GM18870 (cell line): ENCODE measurements around the gene ACSF3.
"Not testable (repeated sequence)": the region's sequence is repeated elsewhere in the genome, so short reads cannot be mapped to it uniquely, and the experiment has no call there.

ENCODE experiments used
- ATAC-seq: cut with Tn5 transposase; IDR thresholded peaks from one replicate; pipeline ENCODE4 v1.9.1; 2021; ENCODE audit warnings: moderate library complexity; ENCODE audit not compliant: unreplicated experiment

ACSF3 gene

GRCh38 chr16:89055313-89055712 is 38.3 kb upstream of the ACSF3 start:
- ATAC-seq = no peak

GRCh38 chr16:89055894-89056555 is 37.6 kb upstream of the ACSF3 start:
- ATAC-seq = no peak

DNA sequence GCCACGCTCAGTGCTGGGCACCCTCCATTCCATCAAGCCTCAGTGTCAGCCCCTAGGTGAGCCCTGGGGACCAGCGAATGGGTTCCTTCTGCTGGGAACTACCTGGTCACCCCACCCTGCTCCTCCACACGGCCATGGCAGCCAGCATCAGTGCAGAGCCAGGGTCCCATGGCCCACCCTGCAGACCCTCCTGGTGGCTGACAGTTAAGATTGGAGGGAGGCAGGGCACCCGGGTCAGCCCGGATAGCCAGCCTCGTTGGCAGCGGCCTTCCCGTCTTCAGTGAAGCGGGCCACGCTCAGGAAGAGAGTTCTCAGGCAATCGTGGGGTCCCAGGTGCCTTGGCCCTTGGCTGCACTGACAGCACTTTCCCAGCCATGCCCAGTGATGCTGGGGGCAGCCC is 37.1 kb upstream of the ACSF3 start:
- no peak for ATAC-seq

GRCh38 chr16:89057738-89058137 is 35.9 kb upstream of the ACSF3 start:
- no peak for ATAC-seq

DNA sequence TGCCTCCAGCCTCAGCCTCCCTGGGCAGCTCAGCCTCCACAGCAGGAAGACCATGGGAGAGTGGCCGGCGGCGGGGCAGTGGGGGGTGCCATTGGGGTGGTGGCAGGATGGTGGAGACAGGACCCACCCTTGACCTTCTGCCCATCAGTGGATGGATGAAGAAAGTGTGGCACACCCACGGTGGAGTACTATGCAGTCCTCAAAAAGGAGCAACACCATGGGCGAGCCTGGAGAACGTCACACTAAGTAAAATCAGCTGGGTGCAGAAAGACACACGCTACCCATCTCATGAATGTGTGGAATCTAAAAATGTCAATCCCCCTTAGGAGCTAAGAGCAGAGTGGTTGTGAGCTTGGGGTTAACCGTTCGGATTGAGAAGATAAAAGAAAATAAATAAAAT is 34.8 kb upstream of the ACSF3 start:
- no peak for ATAC-seq

GRCh38 chr16:89060207-89060794 is 33.4 kb upstream of the ACSF3 start:
- ATAC-seq = no peak

DNA sequence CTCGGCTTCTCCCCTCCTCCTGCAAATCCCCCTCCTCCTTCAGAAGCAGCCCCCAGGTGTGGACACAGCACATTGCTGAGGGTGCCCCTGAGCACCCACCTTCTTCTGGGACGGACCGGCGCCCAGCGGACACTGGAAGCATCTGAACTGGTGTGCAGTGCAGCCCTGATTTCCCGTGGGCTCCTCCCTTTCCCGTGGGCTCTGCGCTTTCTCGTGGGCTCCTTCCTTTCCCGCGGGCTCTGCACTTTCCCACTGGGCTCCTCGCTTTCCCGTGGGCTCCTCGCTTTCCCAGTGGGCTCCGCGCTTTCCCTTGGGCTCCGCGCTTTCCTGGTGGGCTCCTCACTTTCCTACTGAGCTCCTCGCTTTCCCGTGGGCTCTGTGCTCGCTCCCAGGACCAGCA is 32.6 kb upstream of the ACSF3 start:
- ATAC-seq = no peak

- ATAC-seq = no peak
These were observed 31.9 kb upstream of the ACSF3 start for GRCh38 chr16:89061590-89062380.

DNA sequence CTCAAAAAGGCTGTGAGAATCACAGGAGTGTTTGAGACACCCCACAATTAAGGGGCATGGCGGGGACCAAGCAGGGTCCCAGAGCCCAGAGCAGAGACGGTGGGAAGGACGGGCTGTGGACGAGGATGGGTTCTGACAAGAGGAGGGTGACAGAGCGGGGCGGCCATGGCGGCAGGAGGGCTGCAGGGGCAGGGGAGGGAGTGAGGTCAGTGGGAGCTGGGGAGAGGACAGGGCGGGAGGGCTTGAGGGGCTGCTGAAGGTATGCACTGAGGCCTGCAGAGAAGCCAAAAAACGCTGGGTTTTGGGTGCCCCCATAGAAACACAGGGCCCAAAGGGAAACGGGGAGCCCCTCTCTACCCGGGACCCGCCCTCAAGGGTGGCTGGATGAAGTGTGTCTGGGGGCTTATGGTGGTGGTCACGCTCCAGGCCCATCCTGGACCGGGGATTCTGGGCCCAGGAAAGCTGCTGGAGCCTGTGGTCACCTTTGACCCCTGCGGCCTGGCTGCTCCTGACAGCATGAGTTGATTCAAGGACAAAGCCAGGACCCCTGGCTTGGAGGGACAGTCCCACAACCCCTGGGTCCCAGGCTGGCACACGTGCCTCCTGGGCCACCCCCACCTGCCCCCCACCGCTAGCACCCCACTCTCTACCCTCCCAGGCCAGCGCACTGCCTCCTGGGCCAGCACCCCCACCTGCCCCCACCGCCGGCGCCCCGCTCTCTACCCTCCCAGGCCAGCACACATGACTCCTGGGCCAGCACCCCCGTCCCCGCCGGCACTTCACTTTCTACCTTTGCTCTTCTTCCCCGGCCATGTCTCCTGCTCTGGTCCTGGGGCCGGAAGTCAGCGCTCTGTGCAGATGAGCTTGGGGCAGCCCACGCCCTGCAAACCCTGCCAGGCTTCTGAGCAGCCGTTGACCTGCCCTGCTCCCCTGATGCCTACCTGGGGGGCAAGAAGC is 31.0 kb upstream of the ACSF3 start:
- no peak for ATAC-seq

DNA sequence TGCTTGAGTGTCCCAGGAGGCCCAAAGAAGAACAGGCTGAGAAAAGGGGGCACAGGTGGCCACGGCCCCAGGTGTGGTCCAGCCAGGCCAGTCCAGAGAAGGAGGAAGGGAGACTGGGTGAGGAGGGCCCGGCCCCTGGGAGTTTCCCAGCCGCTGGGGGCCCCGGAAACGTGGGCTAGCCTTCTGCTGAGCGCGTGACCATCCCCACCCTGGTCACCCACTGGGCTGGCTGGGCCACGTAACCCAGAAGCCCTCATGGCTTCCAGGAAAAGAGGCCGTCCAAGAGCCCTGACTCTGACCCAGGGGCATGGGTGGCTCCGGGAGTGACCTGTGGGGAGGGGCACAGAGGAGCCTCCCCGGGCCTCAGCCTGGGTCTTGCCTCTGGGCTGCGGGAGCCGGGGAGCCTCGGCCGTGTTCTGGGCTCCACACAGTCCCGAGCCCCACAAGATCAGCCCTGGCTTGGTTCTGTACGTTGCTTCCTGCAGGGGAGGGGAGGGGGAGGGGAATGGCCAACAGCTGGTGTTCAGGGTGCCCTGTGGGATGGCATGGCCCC is 29.8 kb upstream of the ACSF3 start:
- no peak for ATAC-seq

DNA sequence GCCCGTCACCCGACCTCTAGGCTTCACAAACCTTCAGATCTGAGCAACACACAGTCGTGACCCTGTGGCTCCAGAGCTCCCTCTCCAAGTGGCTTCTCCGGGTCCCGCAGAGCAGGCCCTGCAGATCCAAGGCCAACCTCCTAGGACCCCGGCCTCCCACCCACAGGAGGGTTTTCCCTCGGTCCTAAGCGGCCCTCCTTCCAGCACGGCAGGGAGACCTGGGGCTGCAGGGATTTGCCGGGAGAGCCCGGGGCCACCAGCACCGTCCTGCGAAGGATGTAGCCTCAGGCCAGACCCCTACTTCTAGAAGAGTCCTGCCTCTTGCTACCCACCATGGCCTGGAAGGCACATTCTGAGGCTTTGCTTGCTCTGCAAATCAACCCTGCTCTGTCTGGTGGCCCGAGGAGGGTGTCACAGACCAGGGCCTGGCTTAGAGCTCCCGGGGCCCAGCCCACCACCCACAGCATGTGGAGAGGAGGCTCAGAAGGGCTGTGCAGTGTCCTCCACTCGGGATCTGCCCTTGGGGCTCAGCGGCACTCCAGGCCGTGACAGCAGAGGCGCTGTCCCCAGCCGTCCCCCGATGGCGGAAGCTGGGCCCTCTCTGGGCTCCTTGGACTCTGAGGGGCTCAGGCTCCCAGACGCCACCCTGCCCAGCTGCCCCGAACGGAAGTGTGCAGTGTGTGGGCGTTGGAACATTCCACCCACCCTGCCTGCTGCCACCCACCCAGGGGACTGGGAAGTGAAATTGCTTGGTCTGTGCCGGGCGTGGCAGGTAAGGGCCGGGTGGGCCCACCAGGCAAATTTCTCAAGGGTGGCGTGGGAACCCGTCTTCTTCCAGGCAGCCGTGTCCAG is 28.8 kb upstream of the ACSF3 start:
- ATAC-seq = no peak

- ATAC-seq = no peak
These were observed 28.2 kb upstream of the ACSF3 start for GRCh38 chr16:89065458-89065822.

- ATAC-seq = no peak
These were observed 26.9 kb upstream of the ACSF3 start for GRCh38 chr16:89066721-89067120.

- no peak for ATAC-seq
These were observed 25.8 kb upstream of the ACSF3 start for GRCh38 chr16:89067677-89068443.

DNA sequence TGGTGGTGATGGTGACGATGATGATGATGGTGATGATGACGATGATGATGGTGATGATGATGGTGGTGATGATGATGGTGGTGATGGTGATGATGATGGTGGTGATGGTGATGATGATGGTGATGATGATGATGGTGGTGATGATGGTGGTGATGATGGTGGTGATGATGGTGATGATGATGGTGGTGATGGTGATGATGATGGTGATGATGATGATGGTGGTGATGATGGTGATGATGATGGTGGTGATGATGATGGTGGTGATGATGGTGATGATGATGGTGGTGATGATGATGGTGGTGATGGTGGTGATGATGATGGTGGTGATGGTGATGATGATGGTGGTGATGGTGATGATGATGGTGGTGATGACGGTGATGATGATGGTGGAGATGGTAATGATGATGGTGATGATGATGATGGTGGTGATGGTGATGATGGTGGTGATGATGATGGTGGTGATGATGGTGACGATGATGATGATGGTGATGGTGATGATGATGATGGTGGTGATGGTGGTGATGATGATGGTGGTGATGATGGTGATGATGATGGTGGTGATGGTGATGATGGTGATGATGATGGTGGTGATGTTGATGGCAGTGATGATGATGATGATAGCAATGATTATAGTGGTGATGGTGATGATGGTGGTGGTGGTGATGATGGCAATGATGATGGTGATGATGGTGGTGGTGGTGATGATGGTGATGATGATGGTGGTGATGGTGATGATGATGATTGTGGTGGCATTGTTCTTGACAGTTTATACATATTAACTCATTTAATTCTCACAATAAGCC is 24.6 kb upstream of the ACSF3 start:
- not testable (repeated sequence) for ATAC-seq

DNA sequence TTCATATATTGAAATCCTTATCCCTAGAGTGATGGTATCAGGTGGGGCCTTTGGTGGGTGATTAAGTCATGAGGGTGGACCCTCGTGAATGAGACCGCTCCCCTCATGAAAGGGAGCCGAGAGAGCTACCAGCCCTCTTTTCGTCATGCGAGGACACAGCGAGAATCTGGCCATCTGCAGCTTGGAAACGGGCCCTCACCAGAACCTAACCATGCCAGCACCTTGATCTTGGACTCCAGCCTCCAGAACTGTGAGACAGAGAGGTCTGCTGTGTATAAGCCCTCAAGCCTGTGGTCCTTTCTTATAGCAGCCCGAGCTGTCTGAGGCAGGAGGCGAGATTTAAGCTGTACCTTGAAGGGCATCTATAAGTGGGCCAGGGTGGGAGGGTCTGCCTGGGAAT is 23.7 kb upstream of the ACSF3 start:
- ATAC-seq = no peak

DNA sequence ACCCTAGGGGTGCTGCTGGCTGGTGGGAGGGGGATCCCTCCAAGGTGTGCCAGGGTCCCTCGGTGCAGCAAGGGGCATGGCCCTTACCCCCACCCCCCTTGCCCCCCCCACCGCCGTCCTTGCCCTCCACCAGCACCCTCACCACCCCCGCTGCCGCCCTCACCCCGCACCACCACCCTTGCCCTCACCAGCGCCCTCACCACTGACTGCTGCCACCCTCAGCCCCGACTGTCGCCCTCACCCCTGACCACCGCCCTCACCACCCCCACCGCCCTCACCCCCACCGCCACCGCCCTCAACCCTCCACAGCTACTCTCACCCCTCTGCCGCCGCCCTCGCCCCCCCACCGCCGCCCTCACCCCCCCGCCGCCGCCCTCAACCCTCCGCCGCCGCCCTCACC is 23.1 kb upstream of the ACSF3 start:
- no peak for ATAC-seq
